KMS-11 (cell line): Measurements from ENCODE around the gene ATP1A4.

Source experiments
- H2AFZ ChIP-seq: fragments of 200-600 bp; sonication (generic); 2 replicates; pipeline ENCODE4 v1.6.1; 2016; ENCODE audit warnings: antibody characterized with exemption, mixed run types, low read depth
- H3K27ac ChIP-seq: fragments of 200-600 bp; sonication (generic); 2 replicates; pipeline ENCODE4 v1.6.1; 2016; ENCODE audit warnings: mild to moderate bottlenecking, mixed run types
- H3K27me3 ChIP-seq: fragments of 200-600 bp; sonication (generic); 2 replicates; pipeline ENCODE4 v1.6.1; 2017; ENCODE audit warnings: mild to moderate bottlenecking, low read depth, mixed run types, moderate library complexity; ENCODE audit not compliant: insufficient read depth
- H3K36me3 ChIP-seq: fragments of 200-600 bp; sonication (generic); 2 replicates; pipeline ENCODE4 v1.6.1; 2017; ENCODE audit warnings: mild to moderate bottlenecking, mixed run types; ENCODE audit not compliant: insufficient read depth
- H3K4me1 ChIP-seq: fragments of 200-600 bp; sonication (generic); 2 replicates; pipeline ENCODE4 v1.6.1; 2016; ENCODE audit warnings: mild to moderate bottlenecking, low read depth, mixed run types; ENCODE audit not compliant: poor library complexity, severe bottlenecking
- H3K4me2 ChIP-seq: fragments of 200-600 bp; sonication (generic); 2 replicates; pipeline ENCODE4 v1.7.0; 2016; ENCODE audit warnings: mild to moderate bottlenecking, mixed run types
- H3K4me3 ChIP-seq: fragments of 200-600 bp; sonication (generic); IDR thresholded peaks from 2 replicates; pipeline ENCODE4 v1.6.1; 2017; ENCODE audit warnings: low read depth, low read length, mixed read lengths; ENCODE audit not compliant: insufficient read depth
- H3K79me2 ChIP-seq: fragments of 200-600 bp; sonication (generic); 2 replicates; pipeline ENCODE4 v1.6.1; 2016; ENCODE audit warnings: low read depth, mixed run types; ENCODE audit not compliant: insufficient read depth
- H3K9ac ChIP-seq: fragments of 200-600 bp; sonication (generic); 2 replicates; pipeline ENCODE4 v1.6.1; 2016; ENCODE audit warnings: mild to moderate bottlenecking, mixed run types
- H4K20me1 ChIP-seq: fragments of 200-600 bp; sonication (generic); 2 replicates; pipeline ENCODE4 v1.6.1; 2016; ENCODE audit warnings: mild to moderate bottlenecking, mixed run types; ENCODE audit not compliant: insufficient read depth
- CTCF ChIP-seq: fragments of 200-600 bp; sonication (generic); conservative IDR thresholded peaks from 2 replicates; pipeline ENCODE4 v1.6.1; 2017; ENCODE audit warnings: low read depth, mild to moderate bottlenecking, antibody characterized with exemption, low read length, moderate library complexity, mixed read lengths

ATP1A4 gene

GRCh38 chr1:160148121-160148520 is 3.3 kb upstream of the ATP1A4 start:
- no peak for TF ChIP-seq CTCF
- Histone ChIP-seq H2AFZ (no peak overlapping the region), H3K27me3 (no peaks in the 10 kb centered on the region), H3K4me2 (no peak overlapping the region), H3K9ac (no peak overlapping the region), H3K36me3 (no peaks in the 10 kb centered on the region), H3K27ac (no peak overlapping the region), H3K4me1 (no peaks in the 10 kb centered on the region), H3K4me3 (no peak overlapping the region), H4K20me1 (no peaks in the 10 kb centered on the region), H3K79me2 (no peaks in the 10 kb centered on the region)

- Histone ChIP-seq H3K9ac (no peak overlapping the region), H4K20me1 (no peaks in the 10 kb centered on the region), H3K27me3 (no peaks in the 10 kb centered on the region), H3K36me3 (no peaks in the 10 kb centered on the region), H3K4me1 (no peaks in the 10 kb centered on the region), H3K4me3 (no peak overlapping the region), H3K4me2 (no peak overlapping the region), H3K79me2 (no peaks in the 10 kb centered on the region), H3K27ac (no peak overlapping the region), H2AFZ (no peak overlapping the region)
- TF ChIP-seq CTCF: no peak
These were observed 2.2 kb upstream of the ATP1A4 start for GRCh38 chr1:160149233-160149632.

GRCh38 chr1:160149716-160150115 is 1.7 kb upstream of the ATP1A4 start:
- no peak overlapping the region for H3K27ac ChIP-seq
- no peaks in the 10 kb centered on the region for H3K36me3 ChIP-seq
- no peaks in the 10 kb centered on the region for H4K20me1 ChIP-seq
- H3K4me3 ChIP-seq: no peak overlapping the region
- H3K27me3 ChIP-seq: no peaks in the 10 kb centered on the region
- H3K4me2 ChIP-seq: no peak overlapping the region
- no peaks in the 10 kb centered on the region for H3K79me2 ChIP-seq
- H3K4me1 ChIP-seq: no peaks in the 10 kb centered on the region
- TF ChIP-seq CTCF: no peak
- H3K9ac ChIP-seq: no peak overlapping the region
- no peak overlapping the region for H2AFZ ChIP-seq

- Histone ChIP-seq H3K36me3 (no peaks in the 10 kb centered on the region), H3K79me2 (no peaks in the 10 kb centered on the region), H3K4me3 (no peak overlapping the region), H4K20me1 (no peaks in the 10 kb centered on the region), H3K9ac (no peak overlapping the region), H3K27ac (no peak overlapping the region), H2AFZ (no peak overlapping the region), H3K4me1 (no peaks in the 10 kb centered on the region), H3K27me3 (no peaks in the 10 kb centered on the region), H3K4me2 (no peak overlapping the region)
- TF ChIP-seq CTCF: no peak
These were observed 3.4 kb downstream of the ATP1A4 start for GRCh38 chr1:160154790-160155189.

GRCh38 chr1:160156361-160156760 is 5.0 kb downstream of the ATP1A4 start:
- Histone ChIP-seq H3K27ac (no peak overlapping the region), H3K4me2 (no peak overlapping the region), H4K20me1 (no peaks in the 10 kb centered on the region), H3K4me1 (no peaks in the 10 kb centered on the region), H3K79me2 (no peaks in the 10 kb centered on the region), H3K4me3 (no peak overlapping the region), H3K9ac (no peak overlapping the region), H2AFZ (no peak overlapping the region), H3K27me3 (no peaks in the 10 kb centered on the region), H3K36me3 (no peaks in the 10 kb centered on the region)
- no peak for TF ChIP-seq CTCF
